Stimulated activated CD8-positive, alpha-beta memory T cell treated with anti-CD3 and anti-CD28 coated beads, Interleukin-7, amount 100 ng/mL, for 1 hour (primary cell): Measurements from ENCODE around the gene NUDT19.
"Not testable (repeated sequence)": the region's sequence is repeated elsewhere in the genome, so short reads cannot be mapped to it uniquely, and the experiment has no call there.

Source experiments
- DNase-seq, 2 donors: peaks; one replicate each; pipeline ENCODE4 v3.0.0-alpha.2; 2020; ENCODE audit warnings: low read depth in 2 of 2

Gene NUDT19

GRCh38 chr19:32691291-32691951 is at the start of gene NUDT19:
NUDT19 (plus strand) TSS chr19:32691821; CDS start chr19:32691961, 140 bp downstream.
- DNase-seq = peak; percentile 42 to 50

DNA sequence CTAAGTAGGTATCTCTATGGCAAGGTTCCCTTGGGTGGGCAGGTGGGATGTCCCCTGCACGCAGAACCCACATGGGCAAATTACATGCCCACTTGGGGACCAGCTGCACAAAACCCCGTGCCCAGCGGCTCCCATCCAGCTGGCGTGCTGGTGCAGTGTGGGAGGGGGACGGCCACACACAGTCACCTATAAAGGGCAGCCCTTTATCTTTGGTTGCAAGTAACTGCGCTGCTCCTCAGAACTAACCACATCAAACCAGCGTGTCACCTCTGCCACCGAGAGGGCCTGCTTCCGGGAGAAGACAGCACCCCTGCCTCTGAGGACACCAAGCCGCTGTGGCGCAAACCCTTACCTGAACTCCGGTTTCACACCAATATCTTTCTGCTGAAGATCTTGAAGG is 48.9 kb upstream of the NUDT19 start:
- DNase-seq = peak; percentile 5 to 38

DNA sequence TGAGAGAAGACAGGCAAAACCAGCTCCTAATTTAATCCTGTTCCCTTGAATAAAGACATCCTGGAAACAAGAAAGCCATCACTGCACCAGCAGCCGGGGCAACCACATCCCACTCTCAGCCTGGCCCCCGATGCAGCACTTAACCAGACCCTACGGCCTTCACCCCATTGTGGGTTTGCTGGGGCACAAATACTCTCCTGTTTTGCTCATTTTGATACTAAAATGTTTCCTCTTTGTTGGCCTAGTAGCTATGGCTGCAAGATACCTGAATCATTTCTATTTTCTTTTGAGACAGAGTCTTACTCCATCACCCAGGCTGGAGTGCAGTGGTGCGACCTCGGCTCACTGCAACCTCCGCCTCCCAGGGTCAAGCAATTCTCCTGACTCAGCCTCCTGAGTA is 45.1 kb upstream of the NUDT19 start:
- no peak for DNase-seq

GRCh38 chr19:32647361-32647760 is 44.3 kb upstream of the NUDT19 start:
- DNase-seq = no peak

DNA sequence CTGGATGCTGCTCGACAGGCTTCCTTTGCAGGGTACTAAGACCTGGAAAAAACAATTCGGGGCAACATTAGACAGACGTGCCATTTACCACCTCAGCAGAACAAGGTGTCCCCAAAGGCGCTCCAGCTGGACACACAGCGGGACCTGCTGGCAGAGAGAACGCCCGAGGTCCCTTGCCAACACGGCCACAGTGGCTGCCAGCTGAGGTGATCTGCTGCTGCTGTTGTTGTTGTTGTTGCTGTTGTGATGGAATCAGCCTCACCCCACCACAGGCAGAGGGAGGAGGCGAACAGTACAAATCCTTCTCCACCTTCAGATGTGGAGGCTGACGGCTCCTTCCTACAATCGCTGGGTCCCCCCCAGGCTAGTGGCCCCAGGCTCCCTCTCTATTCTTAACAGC is 41.9 kb upstream of the NUDT19 start:
- no peak for DNase-seq

GRCh38 chr19:32650671-32651070 is 41.0 kb upstream of the NUDT19 start:
- no peak for DNase-seq

DNA sequence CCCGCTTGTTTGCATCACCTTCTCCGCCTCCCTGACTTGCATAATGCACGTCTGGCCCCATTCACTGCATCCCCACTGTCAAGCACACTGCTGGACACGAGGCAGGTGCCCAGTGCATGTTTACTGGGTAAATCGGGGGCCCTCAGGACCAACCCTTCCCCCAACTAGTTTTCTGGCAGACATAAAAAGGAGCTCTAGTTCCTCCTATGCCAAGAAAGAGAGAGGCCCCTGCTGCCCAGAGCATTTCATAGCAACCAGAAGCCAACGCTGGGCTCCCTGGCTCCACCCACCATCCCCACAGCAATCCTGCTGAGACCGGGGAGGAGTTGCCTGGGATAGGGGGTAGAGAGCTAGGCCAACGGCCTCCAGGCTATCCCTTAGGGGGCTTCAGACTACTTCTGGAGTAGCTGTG is 39.9 kb upstream of the NUDT19 start:
- no peak for DNase-seq

DNA sequence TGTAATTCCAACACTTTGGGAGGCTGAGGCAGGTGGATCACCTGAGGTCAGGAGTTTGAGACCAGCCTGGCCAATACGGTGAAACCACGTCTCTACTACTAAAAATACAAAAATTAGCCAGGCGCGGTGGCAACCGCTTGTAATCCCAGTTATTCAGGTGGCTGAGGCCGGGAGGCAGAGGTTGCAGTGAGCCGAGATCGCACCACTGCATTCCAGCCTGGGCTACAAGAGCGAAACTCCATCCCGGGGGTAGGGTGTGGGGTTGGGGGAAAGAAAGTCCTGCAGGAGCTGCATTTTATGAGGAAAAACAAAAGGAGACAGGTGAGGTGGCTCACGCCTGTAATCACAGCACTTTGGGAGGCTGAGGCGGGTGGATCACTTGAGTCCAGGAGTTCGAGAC is 39.3 kb upstream of the NUDT19 start:
- DNase-seq = not testable (repeated sequence)

DNA sequence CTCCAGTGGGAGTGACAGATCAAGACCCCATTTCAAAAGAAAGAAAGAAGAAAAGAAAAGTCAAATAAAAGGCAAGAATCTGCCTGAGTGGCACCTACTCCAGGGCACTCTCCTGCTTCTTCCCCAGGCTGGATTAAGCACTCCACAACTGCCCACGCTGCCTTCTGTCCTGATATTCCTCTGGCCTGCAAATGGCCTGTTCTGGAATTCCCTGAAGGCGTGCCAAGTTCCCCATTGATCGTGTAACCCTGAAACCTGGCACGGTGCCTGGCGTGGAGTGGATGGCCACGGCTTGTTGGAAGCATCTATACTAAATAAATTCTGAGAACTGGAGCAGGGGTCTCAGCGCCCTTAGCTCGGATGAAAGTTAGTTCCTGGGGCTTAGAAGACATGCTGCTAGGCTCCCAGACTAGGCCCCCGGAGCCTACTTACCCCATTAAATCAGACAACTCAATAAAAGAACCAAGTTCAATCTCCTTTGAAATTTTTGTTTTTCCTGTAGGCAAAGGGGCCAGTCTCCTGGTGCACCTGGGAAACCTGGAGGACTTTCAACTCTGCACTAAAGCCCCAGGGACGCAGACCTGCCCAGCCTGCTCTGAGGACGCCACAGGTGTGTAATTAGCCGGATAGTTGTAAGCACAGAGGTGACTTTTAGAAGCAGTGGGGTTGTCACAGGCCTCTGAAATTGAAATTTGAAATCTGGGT is 38.6 kb upstream of the NUDT19 start:
- no peak for DNase-seq

GRCh38 chr19:32653599-32653915 is 38.1 kb upstream of the NUDT19 start:
- no peak for DNase-seq

- DNase-seq = not testable (repeated sequence)
Observed at GRCh38 chr19:32656379-32656778, 35.2 kb upstream of the NUDT19 start.

DNA sequence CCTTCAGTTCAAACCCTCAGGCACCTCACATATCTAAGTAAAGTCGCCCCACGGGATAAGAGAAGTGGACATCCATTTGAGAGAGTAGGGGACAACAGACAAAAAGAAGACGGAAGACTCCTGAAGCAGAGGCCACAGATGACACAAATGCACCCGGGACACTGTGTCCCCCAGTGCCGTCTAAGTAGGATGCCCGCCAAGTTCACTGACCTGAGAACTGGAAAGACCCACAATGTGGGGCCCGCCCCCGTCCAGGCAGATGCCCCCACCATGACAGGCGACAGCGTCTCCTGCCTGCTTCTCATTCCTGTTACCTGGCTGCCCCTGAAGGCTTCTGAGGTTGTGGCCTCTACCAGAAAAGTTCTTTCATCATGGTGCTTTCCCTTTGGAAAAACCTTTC is 33.5 kb upstream of the NUDT19 start:
- DNase-seq = no peak

DNA sequence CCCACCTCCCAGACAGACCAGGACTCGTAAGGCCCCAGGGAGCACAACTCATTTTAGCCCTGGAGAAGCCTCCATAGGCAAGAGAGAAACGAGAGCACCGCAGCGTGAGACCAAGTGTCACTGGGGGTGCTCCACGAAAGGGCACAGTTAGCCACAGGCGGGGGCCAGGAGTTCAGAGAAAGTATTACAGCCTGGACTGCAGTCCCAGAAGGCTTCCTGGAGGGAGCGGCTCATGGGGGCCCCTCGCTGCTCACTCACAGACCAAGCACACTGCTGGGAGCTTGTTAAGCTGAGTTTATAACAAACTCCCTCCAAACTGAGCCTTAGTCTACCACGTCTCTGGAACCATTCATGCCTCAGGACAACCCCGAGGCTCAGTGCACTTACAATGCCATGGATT is 33.1 kb upstream of the NUDT19 start:
- DNase-seq = no peak

GRCh38 chr19:32661318-32661717 is 30.3 kb upstream of the NUDT19 start:
- DNase-seq = no peak

DNA sequence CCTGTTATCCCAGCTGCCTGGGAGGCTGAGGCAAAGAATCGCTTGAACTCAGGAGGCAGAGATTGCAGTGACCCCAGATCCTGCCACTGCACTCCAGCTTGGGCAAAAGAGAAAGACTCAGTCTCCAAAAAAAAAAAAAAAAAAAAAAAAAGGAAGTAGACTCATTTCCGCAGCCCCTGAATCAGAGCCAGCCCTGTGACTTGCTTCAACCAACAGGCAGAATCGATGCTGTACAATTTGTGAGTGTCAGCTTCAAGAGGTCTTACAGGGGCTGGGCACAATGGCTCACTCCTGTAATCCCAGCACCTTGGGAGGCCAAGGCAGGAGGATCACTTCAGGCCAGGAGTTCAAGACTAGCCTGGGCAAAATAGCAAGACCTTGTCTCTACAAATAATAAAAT is 29.4 kb upstream of the NUDT19 start:
- no peak for DNase-seq

DNA sequence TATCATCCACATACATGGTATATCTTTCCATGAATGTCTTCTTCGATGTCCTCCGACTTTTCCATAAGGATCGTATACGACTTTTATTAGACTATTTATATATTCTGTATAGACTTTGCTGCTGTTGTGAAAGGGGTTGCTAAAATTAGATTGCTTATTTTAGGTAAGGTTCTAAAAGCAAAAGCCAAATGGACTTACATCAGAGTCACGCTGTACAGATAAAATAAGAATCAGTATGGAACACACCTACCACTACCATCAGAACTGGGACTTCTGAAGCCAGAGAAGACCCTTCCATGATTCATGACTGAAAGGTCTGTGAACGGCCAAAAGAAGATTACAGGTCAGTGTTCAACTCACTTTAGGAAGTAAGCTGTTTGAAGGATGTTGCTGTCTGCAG is 25.5 kb upstream of the NUDT19 start:
- DNase-seq = no peak

GRCh38 chr19:32669310-32669709 is 22.3 kb upstream of the NUDT19 start:
- DNase-seq = no peak

DNA sequence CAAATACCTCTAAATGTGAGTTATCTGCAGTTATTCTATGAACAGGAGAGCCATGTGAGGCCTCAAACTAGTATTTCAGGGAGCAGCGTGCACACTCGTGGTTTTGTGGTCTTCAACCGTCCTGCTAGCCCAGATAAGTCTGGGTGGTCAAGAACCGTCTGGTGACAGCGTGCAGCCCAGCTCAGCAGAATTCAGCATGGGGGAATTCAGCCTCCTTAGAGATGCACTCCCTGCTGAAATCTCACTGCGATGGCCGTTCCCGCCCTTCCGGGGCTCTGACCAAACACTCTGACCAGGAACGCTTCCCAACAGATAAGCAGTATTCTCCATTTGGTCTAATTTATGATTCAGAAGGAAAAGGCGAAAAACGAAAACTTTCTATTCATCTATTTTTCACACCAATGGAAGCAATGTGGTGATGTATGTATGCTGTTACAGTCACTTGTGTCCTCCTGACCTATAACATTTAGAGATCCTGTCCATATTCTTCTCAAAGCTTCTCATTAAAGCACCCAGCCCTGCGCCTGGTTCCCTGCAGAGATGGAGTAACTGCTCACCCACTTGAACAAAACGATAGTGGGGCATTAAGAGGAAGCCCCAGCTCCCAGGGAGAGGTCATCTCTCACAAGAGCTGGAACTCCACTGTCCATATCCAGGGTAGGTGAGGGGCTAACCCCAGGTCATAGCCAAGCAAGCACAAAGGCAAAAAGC is 19.6 kb upstream of the NUDT19 start:
- no peak for DNase-seq

GRCh38 chr19:32672841-32673240 is 18.8 kb upstream of the NUDT19 start:
- no peak for DNase-seq

GRCh38 chr19:32673573-32673972 is 18.0 kb upstream of the NUDT19 start:
- no peak for DNase-seq

DNA sequence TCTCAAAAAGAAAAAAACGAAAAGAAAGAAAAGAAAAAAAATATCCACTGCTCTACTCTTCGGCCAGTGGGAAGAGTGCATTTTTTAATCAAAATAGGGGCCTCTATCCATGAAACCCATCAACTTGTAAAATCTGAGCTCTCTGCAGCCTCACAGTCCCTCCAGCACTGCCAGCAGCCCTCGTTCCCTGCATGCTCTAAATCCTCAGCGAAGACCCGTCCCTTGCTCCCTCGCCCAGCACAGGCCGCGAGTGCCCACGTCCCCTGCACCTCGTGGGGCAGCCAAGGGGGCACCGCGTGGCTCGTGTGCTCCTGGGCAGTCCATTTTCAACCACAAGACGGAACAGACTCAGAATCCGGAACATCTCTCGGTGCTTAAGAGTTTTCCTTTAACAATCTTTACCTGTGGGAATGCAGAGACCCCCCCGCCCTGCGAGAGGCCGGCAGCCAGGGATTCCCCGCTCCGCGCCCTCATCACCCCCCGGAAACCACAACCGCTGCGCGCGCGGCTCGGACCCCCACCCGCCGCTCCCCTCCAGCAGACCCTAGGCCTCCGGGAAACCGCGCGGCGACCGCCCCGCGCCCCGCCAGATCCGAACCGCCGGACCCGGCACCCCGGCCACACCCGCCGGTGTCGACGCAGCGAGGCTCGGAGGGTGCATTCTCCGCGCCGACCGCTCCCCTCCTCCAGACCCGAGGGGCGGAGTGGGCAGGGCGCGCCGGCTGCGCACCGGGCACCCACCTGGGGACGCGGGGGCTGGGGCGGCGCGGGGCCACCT is 17.3 kb upstream of the NUDT19 start:
- DNase-seq = no peak
